Measurements from ENCODE around the gene INPP5A. TPM values are rescaled to one million over a fixed set of nuclear protein-coding genes. Genes with fewer than 3 reads are reported as not detected.
"Not testable (repeated sequence)": the region's sequence is repeated elsewhere in the genome, so short reads cannot be mapped to it uniquely, and the experiment has no call there.

INPP5A gene
- total RNA-seq, 1 donor from 2014 or later = 35.4 TPM

GRCh38 chr10:132595021-132595420 lies 57.4 kb downstream of the INPP5A start:
- Mint-ChIP-seq H3K27ac (ENCODE audit: unreplicated experiment) (no peak overlapping the region), H3K4me1 (peaks cover 30% of the 10 kb centered on the region), H3K4me3 (no peak overlapping the region), H3K36me3 (ENCODE audit: low read depth) (peaks cover 6% of the 10 kb centered on the region), H3K9me3 (peaks cover under 1% of the 10 kb centered on the region), H3K27me3 (ENCODE audit: low read depth) (no peaks in the 10 kb centered on the region)
- DNase-seq (ENCODE audit: low read depth, low spot score) = no peak
- no peak for TF ChIP-seq CTCF (conservative IDR thresholded peaks at IDR 0.05)

GRCh38 chr10:132595854-132596253 lies 58.3 kb downstream of the INPP5A start:
- TF ChIP-seq CTCF (conservative IDR thresholded peaks at IDR 0.05) = no peak

GRCh38 chr10:132596742-132597279 lies 59.2 kb downstream of the INPP5A start:
- Mint-ChIP-seq H3K27me3 (ENCODE audit: low read depth) (no peaks in the 10 kb centered on the region), H3K27ac (ENCODE audit: unreplicated experiment) (no peak overlapping the region), H3K4me1 (peaks cover 17% of the 10 kb centered on the region), H3K9me3 (peaks cover 6% of the 10 kb centered on the region), H3K36me3 (ENCODE audit: low read depth) (peaks cover 15% of the 10 kb centered on the region), H3K4me3 (no peak overlapping the region)
- no peak for TF ChIP-seq CTCF (conservative IDR thresholded peaks at IDR 0.05)
- no peak for DNase-seq (ENCODE audit: low read depth, low spot score)

More at GRCh38 chr10:132595854-132596253, 58.3 kb downstream of the INPP5A start:
- Mint-ChIP-seq H3K4me3 (no peak overlapping the region), H3K27ac (ENCODE audit: unreplicated experiment) (no peak overlapping the region), H3K27me3 (ENCODE audit: low read depth) (no peaks in the 10 kb centered on the region), H3K9me3 (peaks cover 6% of the 10 kb centered on the region), H3K4me1 (peaks cover 27% of the 10 kb centered on the region), H3K36me3 (ENCODE audit: low read depth) (peaks cover 12% of the 10 kb centered on the region)
- DNase-seq (ENCODE audit: low read depth, low spot score) = no peak

- no peak for DNase-seq (ENCODE audit: low read depth, low spot score)
- H3K27ac Mint-ChIP-seq (ENCODE audit: unreplicated experiment) = no peak overlapping the region
- H3K36me3 Mint-ChIP-seq (ENCODE audit: low read depth) = peaks cover 19% of the 10 kb centered on the region
- no peaks in the 10 kb centered on the region for H3K27me3 Mint-ChIP-seq (ENCODE audit: low read depth)
- H3K4me1 Mint-ChIP-seq = peaks cover 16% of the 10 kb centered on the region
- H3K4me3 Mint-ChIP-seq = no peak overlapping the region
- TF ChIP-seq CTCF (conservative IDR thresholded peaks at IDR 0.05) = no peak
- H3K9me3 Mint-ChIP-seq = peaks cover 6% of the 10 kb centered on the region
Measured at GRCh38 chr10:132597654-132598053, 60.1 kb downstream of the INPP5A start.

- Mint-ChIP-seq H3K4me1 (peaks cover 17% of the 10 kb centered on the region), H3K36me3 (ENCODE audit: low read depth) (peaks cover 24% of the 10 kb centered on the region)
- not testable (repeated sequence) for H3K27me3 Mint-ChIP-seq (ENCODE audit: low read depth); H3K9me3 Mint-ChIP-seq; H3K4me3 Mint-ChIP-seq; H3K27ac Mint-ChIP-seq (ENCODE audit: unreplicated experiment); DNase-seq (ENCODE audit: low read depth, low spot score)
Measured at GRCh38 chr10:132599023-132599618, 61.5 kb downstream of the INPP5A start.

- TF ChIP-seq CTCF (conservative IDR thresholded peaks at IDR 0.05) = no peak
- Mint-ChIP-seq H3K4me3 (no peak overlapping the region), H3K9me3 (peaks cover 6% of the 10 kb centered on the region), H3K4me1 (peaks cover 11% of the 10 kb centered on the region), H3K27me3 (ENCODE audit: low read depth) (no peaks in the 10 kb centered on the region), H3K36me3 (ENCODE audit: low read depth) (peaks cover 28% of the 10 kb centered on the region), H3K27ac (ENCODE audit: unreplicated experiment) (no peak overlapping the region)
- no peak for DNase-seq (ENCODE audit: low read depth, low spot score)
Measured at GRCh38 chr10:132599732-132600131, 62.1 kb downstream of the INPP5A start.
